ENCODE results near the gene RPTOR.
"Not testable (repeated sequence)": the region's sequence is repeated elsewhere in the genome, so short reads cannot be mapped to it uniquely, and the experiment has no call there.

RPTOR gene

GRCh38 chr17:80873307-80873951 lies 328.8 kb downstream of the RPTOR start:
- peaks cover 37% of the 10 kb centered on the region for H3K4me1 Mint-ChIP-seq
- H3K36me3 Mint-ChIP-seq: peaks cover 36% of the 10 kb centered on the region
- no peak overlapping the region for H3K27ac Mint-ChIP-seq

GRCh38 chr17:80874866-80875445 lies 330.3 kb downstream of the RPTOR start:
- no peak overlapping the region for H3K27ac Mint-ChIP-seq
- no peaks in the 10 kb centered on the region for H3K27me3 Mint-ChIP-seq
- H3K4me3 Mint-ChIP-seq: no peak overlapping the region
- H3K4me1 Mint-ChIP-seq: peaks cover 42% of the 10 kb centered on the region
- no peaks in the 10 kb centered on the region for H3K9me3 Mint-ChIP-seq
- ATAC-seq: no peak
- peaks cover 44% of the 10 kb centered on the region for H3K36me3 Mint-ChIP-seq

More at GRCh38 chr17:80873307-80873951, 328.8 kb downstream of the RPTOR start:
- Mint-ChIP-seq H3K9me3 (no peaks in the 10 kb centered on the region), H3K4me3 (no peak overlapping the region), H3K27me3 (no peaks in the 10 kb centered on the region)
- ATAC-seq: no peak

- not testable (repeated sequence) for H3K27ac Mint-ChIP-seq, H3K27me3 Mint-ChIP-seq, ATAC-seq, H3K4me3 Mint-ChIP-seq, H3K9me3 Mint-ChIP-seq
- Mint-ChIP-seq H3K36me3 (peaks cover 44% of the 10 kb centered on the region), H3K4me1 (peaks cover 36% of the 10 kb centered on the region)
Observed at GRCh38 chr17:80875480-80875995, 330.9 kb downstream of the RPTOR start.

- peaks cover 27% of the 10 kb centered on the region for H3K4me1 Mint-ChIP-seq
- H3K36me3 Mint-ChIP-seq: peaks cover 52% of the 10 kb centered on the region
- not testable (repeated sequence) for H3K9me3 Mint-ChIP-seq, H3K27me3 Mint-ChIP-seq, ATAC-seq
- H3K27ac Mint-ChIP-seq: peak overlapping the region; percentile 85
- peak overlapping the region; percentile 69 for H3K4me3 Mint-ChIP-seq
Observed at GRCh38 chr17:80876456-80876949, 331.9 kb downstream of the RPTOR start.

- peaks cover 23% of the 10 kb centered on the region for H3K4me1 Mint-ChIP-seq
- peak overlapping the region; percentile 69 for H3K4me3 Mint-ChIP-seq
- peaks cover 57% of the 10 kb centered on the region for H3K36me3 Mint-ChIP-seq
- H3K9me3 Mint-ChIP-seq: no peaks in the 10 kb centered on the region
- H3K27me3 Mint-ChIP-seq: no peaks in the 10 kb centered on the region
- H3K27ac Mint-ChIP-seq: peak overlapping the region; percentile 85
- peak; percentile 97 for ATAC-seq
Observed at GRCh38 chr17:80876950-80877728, 332.5 kb downstream of the RPTOR start.

- peaks cover 64% of the 10 kb centered on the region for H3K36me3 Mint-ChIP-seq
- ATAC-seq: no peak
- no peaks in the 10 kb centered on the region for H3K27me3 Mint-ChIP-seq
- H3K4me1 Mint-ChIP-seq: peaks cover 23% of the 10 kb centered on the region
- H3K4me3 Mint-ChIP-seq: no peak overlapping the region
- no peaks in the 10 kb centered on the region for H3K9me3 Mint-ChIP-seq
- H3K27ac Mint-ChIP-seq: peak overlapping the region; percentile 85
Observed at GRCh38 chr17:80877729-80878303, 333.2 kb downstream of the RPTOR start.

GRCh38 chr17:80878876-80879722 lies 334.5 kb downstream of the RPTOR start:
- ATAC-seq: no peak
- peak overlapping the region; percentile 60 for H3K27ac Mint-ChIP-seq
- H3K4me3 Mint-ChIP-seq: no peak overlapping the region
- no peaks in the 10 kb centered on the region for H3K9me3 Mint-ChIP-seq
- H3K36me3 Mint-ChIP-seq: peaks cover 64% of the 10 kb centered on the region
- H3K27me3 Mint-ChIP-seq: no peaks in the 10 kb centered on the region
- H3K4me1 Mint-ChIP-seq: peaks cover 23% of the 10 kb centered on the region

- Mint-ChIP-seq H3K27ac (peak overlapping the region; percentile 60), H3K4me3 (no peak overlapping the region), H3K4me1 (peaks cover 23% of the 10 kb centered on the region), H3K36me3 (peaks cover 67% of the 10 kb centered on the region), H3K9me3 (no peaks in the 10 kb centered on the region), H3K27me3 (no peaks in the 10 kb centered on the region)
- no peak for ATAC-seq
Observed at GRCh38 chr17:80879723-80880647, 335.3 kb downstream of the RPTOR start.

- Mint-ChIP-seq H3K4me1 (peaks cover 23% of the 10 kb centered on the region), H3K4me3 (no peak overlapping the region), H3K27me3 (no peaks in the 10 kb centered on the region), H3K9me3 (no peaks in the 10 kb centered on the region), H3K36me3 (peaks cover 67% of the 10 kb centered on the region), H3K27ac (no peak overlapping the region)
- no peak for ATAC-seq
Observed at GRCh38 chr17:80880648-80880985, 336.0 kb downstream of the RPTOR start.

GRCh38 chr17:80881306-80881705 lies 336.7 kb downstream of the RPTOR start:
- Mint-ChIP-seq H3K9me3 (no peaks in the 10 kb centered on the region), H3K4me1 (peaks cover 30% of the 10 kb centered on the region), H3K4me3 (no peak overlapping the region), H3K36me3 (peaks cover 74% of the 10 kb centered on the region), H3K27me3 (no peaks in the 10 kb centered on the region), H3K27ac (no peak overlapping the region)
- ATAC-seq: no peak

GRCh38 chr17:80882323-80882722 lies 337.7 kb downstream of the RPTOR start:
- peaks cover 73% of the 10 kb centered on the region for H3K36me3 Mint-ChIP-seq
- H3K4me3 Mint-ChIP-seq: no peak overlapping the region
- no peaks in the 10 kb centered on the region for H3K9me3 Mint-ChIP-seq
- H3K27me3 Mint-ChIP-seq: no peaks in the 10 kb centered on the region
- H3K27ac Mint-ChIP-seq: no peak overlapping the region
- ATAC-seq: no peak
- peaks cover 29% of the 10 kb centered on the region for H3K4me1 Mint-ChIP-seq

- Mint-ChIP-seq H3K27me3 (no peaks in the 10 kb centered on the region), H3K4me3 (no peak overlapping the region), H3K27ac (no peak overlapping the region), H3K4me1 (peaks cover 21% of the 10 kb centered on the region), H3K9me3 (no peaks in the 10 kb centered on the region), H3K36me3 (peaks cover 73% of the 10 kb centered on the region)
- ATAC-seq: no peak
Observed at GRCh38 chr17:80882926-80883685, 338.5 kb downstream of the RPTOR start.

All from stimulated activated memory B cell treated with anti-CD40 and anti-IgM and Interleukin-4, amounts not matched to agents 10 μg/mL and 1 μg/mL and 100 μg/mL, for 72 hours (primary cell).